HepG2 (cell line): ENCODE data around the gene CAMKMT. TPM values are rescaled to one million over a fixed set of nuclear protein-coding genes. Genes with fewer than 3 reads are reported as not detected.

Experiments used
- ATAC-seq: fragments of 200-7000 bp; cut with Tn5 transposase; 3 replicates; pipeline ENCODE4 v1.9.1; 2020; ENCODE audit warnings: mild to moderate bottlenecking, moderate library complexity
- BruUV-seq: library from RNA; stranded (reverse); fragments of 400-500 nt; replicated peaks from 2 replicates; lab custom pipeline; 2021; lab: Mats Ljungman, UMichigan
- CTCF ChIA-PET: fragments of 300-600 bp; formaldehyde crosslinking; extraction: SDS; loops from one replicate; lab custom pipeline; 2021; ENCODE audit warnings: low total read pairs, inconsistent platforms, low intra/inter-chr PET ratio; lab: Yijun Ruan, JAX
- POLR2A ChIA-PET: fragments of 350-600 bp; sonication (Branson Sonifier 250); formaldehyde crosslinking; loops from one replicate; lab custom pipeline; 2020; ENCODE audit warnings: antibody characterized with exemption, inconsistent platforms; lab: Yijun Ruan, JAX
- DNase-seq: peaks from one replicate; pipeline ENCODE4 v3.0.0-alpha.2; 2015; ENCODE audit warnings: low spot score
- FAIRE-seq: peaks from 3 replicates; lab custom pipeline; 2011; peaks lifted over from hg19 to GRCh38; lab: Jason Lieb, UNC
- H2AFZ ChIP-seq: one replicate; pipeline ENCODE4 v1.6.1; 2011; ENCODE audit warnings: low read length, inconsistent platforms
- H3K27ac ChIP-seq: fragments of 300-600 bp; 3 replicates; pipeline ENCODE4 v1.8.0; 2011; ENCODE audit warnings: mixed run types, mild to moderate bottlenecking, mixed read lengths, low read length, inconsistent platforms; ENCODE audit not compliant: insufficient read depth; ENCODE audit errors: extremely low read length
- H3K27me3 ChIP-seq, 2 experiments: fragments of 200-600 bp in 1 of 2; 2 replicates in 1 of 2; 3 replicates in 1 of 2; pipeline versions ENCODE4 v1.6.0 to v1.8.0; 2011; ENCODE audit warnings: low read length in 2 of 2, mild to moderate bottlenecking in 2 of 2, moderate library complexity in 2 of 2, inconsistent platforms in 1 of 2; ENCODE audit not compliant: insufficient read depth in 2 of 2, control insufficient read depth in 1 of 2
- H3K36me3 ChIP-seq, 2 experiments: fragments of 200-600 bp in 1 of 2; replicated peaks in 1 of 2; 2 replicates in 1 of 2; 3 replicates in 1 of 2; pipeline versions ENCODE4 v1.5.1 to v1.8.0; 2011; ENCODE audit warnings: low read length in 2 of 2, inconsistent platforms in 1 of 2; ENCODE audit not compliant: insufficient read depth in 2 of 2, control insufficient read depth in 1 of 2
- H3K4me1 ChIP-seq: 2 replicates; pipeline ENCODE4 v1.5.1; 2012; ENCODE audit warnings: low read length, inconsistent platforms; ENCODE audit not compliant: insufficient read depth
- H3K4me2 ChIP-seq: 2 replicates; pipeline ENCODE4 v1.6.0; 2011; ENCODE audit warnings: low read depth, low read length, inconsistent platforms
- H3K4me3 ChIP-seq, 3 experiments: fragments of 200-600 bp in 1 of 3; sonication (generic), shearing (Covaris generic) in 1 of 3; replicated peaks in 1 of 3; 2 replicates each; pipeline ENCODE4 v1.5.1; 2011 to 2016; ENCODE audit warnings: low read length in 3 of 3, inconsistent platforms in 2 of 3, low read depth in 2 of 3, mild to moderate bottlenecking in 2 of 3, control low read depth in 1 of 3, mixed read lengths in 1 of 3; ENCODE audit not compliant: insufficient read depth in 1 of 3
- H3K79me2 ChIP-seq: one replicate; pipeline ENCODE4 v1.6.1; 2011; ENCODE audit warnings: low read length, inconsistent platforms; ENCODE audit not compliant: insufficient read depth
- H3K9ac ChIP-seq: 2 replicates; pipeline ENCODE4 v1.6.0; 2011; ENCODE audit warnings: mild to moderate bottlenecking, low read depth, low read length, inconsistent platforms; ENCODE audit not compliant: insufficient read depth
- H3K9me3 ChIP-seq: 2 replicates; pipeline ENCODE4 v1.5.1; 2012; ENCODE audit warnings: mild to moderate bottlenecking, low read length
- H4K20me1 ChIP-seq: 2 replicates; pipeline ENCODE4 v1.6.0; 2011; ENCODE audit warnings: inconsistent platforms, mild to moderate bottlenecking, low read length, moderate library complexity; ENCODE audit not compliant: insufficient read depth
- CEBPG ChIP-seq: IDR thresholded peaks from 2 replicates; pipeline ENCODE4 v1.6.1; 2016
- KDM5A ChIP-seq: fragments of 200-600 bp; sonication (generic); IDR thresholded peaks from 2 replicates; pipeline ENCODE4 v1.7.0; 2018; ENCODE audit warnings: antibody characterized with exemption, mild to moderate bottlenecking, low read length, borderline replicate concordance
- PTBP1 ChIP-seq: fragments of 200-400 bp; formaldehyde crosslinking; IDR thresholded peaks from 2 replicates; pipeline ENCODE4 v1.6.1; 2018; ENCODE audit warnings: low read length, low read depth; ENCODE audit not compliant: poor library complexity, severe bottlenecking
- SRSF1 ChIP-seq: fragments of 200-400 bp; formaldehyde crosslinking; optimal IDR thresholded peaks from 2 replicates; pipeline ENCODE3; 2017; ENCODE audit warnings: mild to moderate bottlenecking, low read depth, low read length, moderate library complexity
- STAT5B ChIP-seq: sonication (generic); formaldehyde crosslinking; IDR thresholded peaks from 2 replicates; pipeline ENCODE4 v1.4.0; 2020; ENCODE audit warnings: missing genetic modification reagents
- ZNF12 ChIP-seq: sonication (generic); formaldehyde crosslinking; IDR thresholded peaks from 2 replicates; pipeline ENCODE4 v1.5.0; 2020; ENCODE audit warnings: missing genetic modification reagents
- ZNF121 ChIP-seq: sonication (generic); formaldehyde crosslinking; IDR thresholded peaks from 2 replicates; pipeline ENCODE4 v1.5.0; 2020; ENCODE audit warnings: mild to moderate bottlenecking, missing genetic modification reagents
- ZNF75D ChIP-seq: sonication (generic); formaldehyde crosslinking; IDR thresholded peaks from 2 replicates; pipeline ENCODE4 v1.8.1; 2023; ENCODE audit warnings: missing genetic modification reagents, mild to moderate bottlenecking, borderline replicate concordance
- ZNF766 ChIP-seq: sonication (generic); formaldehyde crosslinking; IDR thresholded peaks from 2 replicates; pipeline ENCODE4 v1.5.0; 2020; ENCODE audit warnings: missing genetic modification reagents, borderline replicate concordance
- ZNF841 ChIP-seq: sonication (generic); formaldehyde crosslinking; IDR thresholded peaks from 2 replicates; pipeline ENCODE4 v1.8.1; 2023; ENCODE audit warnings: missing genetic modification reagents, borderline replicate concordance
- WGBS: methylation state at CpG from one replicate; pipeline ENCODE4 v1.1.6; 2017; ENCODE audit warnings: low lambda C conversion rate; 5-methylcytosine and 5-hydroxymethylcytosine counted together
- in situ Hi-C: cut with HindIII; loops from 2 replicates; pipeline ENCODE4 v1.10.0; 2017; ENCODE audit warnings: low pct_unique_long_range_greater_than_20kb; ENCODE audit not compliant: extremely low pct_ligation_motif_present
- intact Hi-C: fragments of 100-400 bp; cut with micrococcal nuclease; formaldehyde crosslinking; loops from one replicate; pipeline ENCODE4 v1.10.0; 2022; ENCODE audit not compliant: unreplicated experiment
- polyA plus RNA-seq, 8 experiments: library from polyadenylated mRNA; depleted of rRNA in 3 of 8; stranded (reverse) in 7 of 8; unstranded in 1 of 8; fragments of >200 nt; fragmentation: Illumina TruSeq in 4 of 8; extraction: Trizol in 4 of 8; gene quantifications; 2 replicates each; pipeline versions ENCODE4 v1.2.1 to v1.2.3, GENCODE V29; 2011 to 2016; ENCODE audit warnings: low read depth in 4 of 8, missing spikeins in 1 of 8, mixed read lengths in 1 of 8; ENCODE audit not compliant: insufficient read depth in 1 of 8
- total RNA-seq, 5 experiments: library from RNA; depleted of rRNA; stranded (reverse); fragments of >200 nt; fragmentation: Illumina TruSeq; extraction: Trizol; gene quantifications; 2 replicates each; pipeline ENCODE4 v1.2.3, GENCODE V29; 2016; ENCODE audit warnings: low read depth in 1 of 5
- TF ChIP-seq, protein P1 (sequence below): sonication (generic); formaldehyde crosslinking; IDR thresholded peaks from 2 replicates; pipeline ENCODE4 v1.8.1; 2023; ENCODE audit warnings: mild to moderate bottlenecking, missing genetic modification reagents, borderline replicate concordance

The CAMKMT gene
- total and polyA plus RNA-seq, 2 of the 13 experiments (the other 11 are each of a cell fraction or from before 2014, with no cell fraction given): 6.9 to 20.8 TPM

DNA sequence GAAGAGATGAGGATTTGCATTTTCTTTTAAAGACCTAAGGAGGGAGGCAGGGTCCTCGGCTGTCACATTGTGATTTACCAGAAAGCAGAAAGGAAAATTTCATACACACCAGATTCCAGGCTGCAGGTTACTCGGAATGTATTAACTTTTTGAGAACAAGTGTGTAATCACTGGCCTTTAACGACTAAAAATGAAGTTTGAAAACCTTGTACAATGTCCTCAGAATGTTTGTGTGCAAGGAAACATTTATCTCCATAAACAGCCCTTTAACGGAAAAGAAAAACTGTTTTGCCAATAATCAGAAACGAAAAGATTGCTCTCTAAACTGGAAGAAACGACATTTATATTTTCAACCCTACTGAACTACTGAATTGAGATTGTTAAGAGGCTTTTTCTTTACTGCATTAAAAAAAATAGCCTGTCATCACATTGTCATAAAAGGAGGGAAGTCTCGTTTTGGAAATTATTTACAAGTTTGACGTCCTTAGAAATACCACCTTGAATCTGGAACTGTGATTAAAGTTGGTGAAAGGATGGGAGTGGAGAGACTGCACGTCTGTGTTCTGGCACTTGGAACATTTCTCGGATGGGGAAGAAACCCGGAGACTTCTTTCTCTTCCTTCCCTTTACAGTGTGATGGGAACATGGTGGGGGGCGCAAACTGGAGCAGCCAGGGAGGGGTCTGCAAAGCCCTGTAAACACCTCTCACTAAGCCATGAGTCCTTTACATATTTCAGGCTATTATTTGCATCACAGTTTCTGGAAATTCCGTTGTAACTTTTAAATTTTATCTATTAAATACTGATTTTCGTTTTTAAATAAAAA is 445.7 kb downstream of the CAMKMT start:
- Histone ChIP-seq H3K27ac (no peak overlapping the region), H4K20me1 (no peaks in the 10 kb centered on the region), H3K4me1 (no peaks in the 10 kb centered on the region), H3K79me2 (no peaks in the 10 kb centered on the region), H3K4me3 (no peak overlapping the region), H3K36me3 (no peaks in the 10 kb centered on the region), H3K9me3 (no peaks in the 10 kb centered on the region), H3K4me2 (no peak overlapping the region), H2AFZ (no peak overlapping the region), H3K27me3 (peaks cover 1 to 53% of the 10 kb centered on the region in 2 experiments; a peak in 3 of 5 replicates), H3K9ac (no peak overlapping the region)
- in situ Hi-C loops (no loop called here), intact Hi-C loops (no loop called here)
- no peak for ATAC-seq
- POLR2A ChIA-PET: no interaction called here
- WGBS: 4% methylated on average over 14 of the region's 14 CpGs
- no peak for DNase-seq
- no peak for TF ChIP-seq PTBP1
- TF ChIP-seq ZNF841 (CRISPR knock-in tag): no peak
- no peak for TF ChIP-seq KDM5A
- TF ChIP-seq ZNF766 (CRISPR knock-in tag): no peak
- no peak for TF ChIP-seq STAT5B (CRISPR knock-in tag)
- no peak for TF ChIP-seq ZNF121
- TF ChIP-seq, protein P1, sequence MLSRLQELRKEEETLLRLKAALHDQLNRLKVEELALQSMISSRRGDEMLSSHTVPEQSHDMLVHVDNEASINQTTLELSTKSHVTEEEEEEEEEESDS (CRISPR knock-in tag): no peak
- TF ChIP-seq ZNF75D (CRISPR knock-in tag): no peak
- TF ChIP-seq ZNF12: no peak
- TF ChIP-seq SRSF1: no peak
- no peak for TF ChIP-seq CEBPG (CRISPR knock-in tag)
- CTCF ChIA-PET: no interaction called here
- no peak for FAIRE-seq
- no TSS peak for BruUV-seq
